Measurements from ENCODE around the gene PC. TPM values are rescaled to one million over a fixed set of nuclear protein-coding genes. Genes with fewer than 3 reads are reported as not detected.
A peak's percentile ranks its signal among the peaks of the same experiment; 100 is the strongest.
"Not testable (repeated sequence)": the region's sequence is repeated elsewhere in the genome, so short reads cannot be mapped to it uniquely, and the experiment has no call there.

The PC gene
- total RNA-seq, 1 experiment from 2014 or later, result 11.9 TPM

- DNase-seq (ENCODE audit: low read depth), result no peak
Observed at GRCh38 chr11:66962247-66962646, 4.1 kb upstream of the PC start.

GRCh38 chr11:66961691-66962213 lies 3.6 kb upstream of the PC start:
- DNase-seq (ENCODE audit: low read depth); in situ Hi-C loops (cut with HindIII; ENCODE audit: low pct_unique_long_range_greater_than_20kb, low sequenced_read_pairs): not testable (repeated sequence)

More at GRCh38 chr11:66962247-66962646, 4.1 kb upstream of the PC start:
- in situ Hi-C loops (cut with HindIII; ENCODE audit: low pct_unique_long_range_greater_than_20kb, low sequenced_read_pairs), result no loop called here

- in situ Hi-C loops (cut with HindIII; ENCODE audit: low pct_unique_long_range_greater_than_20kb, low sequenced_read_pairs), result no loop called here
- no peak for DNase-seq (ENCODE audit: low read depth)
Observed at GRCh38 chr11:66958956-66959274, 732 bp upstream of the PC start.

- DNase-seq (ENCODE audit: low read depth), result no peak
- in situ Hi-C loops (cut with HindIII; ENCODE audit: low pct_unique_long_range_greater_than_20kb, low sequenced_read_pairs), result no loop called here
Observed at GRCh38 chr11:66957971-66958231, 282 bp downstream of the PC start.

GRCh38 chr11:66956689-66957290 lies 1.4 kb downstream of the PC start:
- in situ Hi-C loops (cut with HindIII; ENCODE audit: low pct_unique_long_range_greater_than_20kb, low sequenced_read_pairs), result no loop called here
- DNase-seq (ENCODE audit: low read depth), result peak; percentile 66

GRCh38 chr11:66953081-66953833 lies 4.9 kb downstream of the PC start:
- in situ Hi-C loops (cut with HindIII; ENCODE audit: low pct_unique_long_range_greater_than_20kb, low sequenced_read_pairs), result no loop called here
- no peak for DNase-seq (ENCODE audit: low read depth)

- DNase-seq (ENCODE audit: low read depth), result no peak
- in situ Hi-C loops (cut with HindIII; ENCODE audit: low pct_unique_long_range_greater_than_20kb, low sequenced_read_pairs), result no loop called here
Observed at GRCh38 chr11:66951927-66952337, 6.3 kb downstream of the PC start.

GRCh38 chr11:66951135-66951534 lies 7.0 kb downstream of the PC start:
- in situ Hi-C loops (cut with HindIII; ENCODE audit: low pct_unique_long_range_greater_than_20kb, low sequenced_read_pairs), result no loop called here
- no peak for DNase-seq (ENCODE audit: low read depth)

- DNase-seq (ENCODE audit: low read depth), result peak; percentile 98
- in situ Hi-C loops (cut with HindIII; ENCODE audit: low pct_unique_long_range_greater_than_20kb, low sequenced_read_pairs), result no loop called here
Observed at GRCh38 chr11:66950112-66950535, 8.1 kb downstream of the PC start.

- no peak for DNase-seq (ENCODE audit: low read depth)
- in situ Hi-C loops (cut with HindIII; ENCODE audit: low pct_unique_long_range_greater_than_20kb, low sequenced_read_pairs), result no loop called here
Observed at GRCh38 chr11:66938582-66939135, 19.5 kb downstream of the PC start.

- DNase-seq (ENCODE audit: low read depth), result no peak
- in situ Hi-C loops (cut with HindIII; ENCODE audit: low pct_unique_long_range_greater_than_20kb, low sequenced_read_pairs), result no loop called here
Observed at GRCh38 chr11:66937193-66937733, 20.9 kb downstream of the PC start.

GRCh38 chr11:66936311-66936711 lies 21.9 kb downstream of the PC start:
- in situ Hi-C loops (cut with HindIII; ENCODE audit: low pct_unique_long_range_greater_than_20kb, low sequenced_read_pairs), result no loop called here
- peak; percentile 50 for DNase-seq (ENCODE audit: low read depth)

- no peak for DNase-seq (ENCODE audit: low read depth)
- in situ Hi-C loops (cut with HindIII; ENCODE audit: low pct_unique_long_range_greater_than_20kb, low sequenced_read_pairs), result no loop called here
Observed at GRCh38 chr11:66934950-66935779, 23.0 kb downstream of the PC start.

- in situ Hi-C loops (cut with HindIII; ENCODE audit: low pct_unique_long_range_greater_than_20kb, low sequenced_read_pairs), result no loop called here
- no peak for DNase-seq (ENCODE audit: low read depth)
Observed at GRCh38 chr11:66933531-66933930, 24.7 kb downstream of the PC start.

GRCh38 chr11:66932543-66932942 lies 25.6 kb downstream of the PC start:
- DNase-seq (ENCODE audit: low read depth), result no peak
- in situ Hi-C loops (cut with HindIII; ENCODE audit: low pct_unique_long_range_greater_than_20kb, low sequenced_read_pairs), result no loop called here

- DNase-seq (ENCODE audit: low read depth), result no peak
- in situ Hi-C loops (cut with HindIII; ENCODE audit: low pct_unique_long_range_greater_than_20kb, low sequenced_read_pairs), result no loop called here
Observed at GRCh38 chr11:66929753-66930152, 28.4 kb downstream of the PC start.

- DNase-seq (ENCODE audit: low read depth), result no peak
- in situ Hi-C loops (cut with HindIII; ENCODE audit: low pct_unique_long_range_greater_than_20kb, low sequenced_read_pairs), result no loop called here
Observed at GRCh38 chr11:66924272-66924671, 33.9 kb downstream of the PC start.

- no peak for DNase-seq (ENCODE audit: low read depth)
- in situ Hi-C loops (cut with HindIII; ENCODE audit: low pct_unique_long_range_greater_than_20kb, low sequenced_read_pairs), result no loop called here
Observed at GRCh38 chr11:66922551-66922950, 35.6 kb downstream of the PC start.

Data from Caki2 (cell line).